Thoracic aorta (tissue), 2 donors: Measurements from ENCODE around the gene GPR107. TPM values are rescaled to one million over a fixed set of nuclear protein-coding genes. Genes with fewer than 3 reads are reported as not detected.

ENCODE experiments used
- ATAC-seq: fragments of 150-250 bp; one replicate; pipeline ENCODE4 v1.8.0; 2017; ENCODE audit warnings: low read depth; ENCODE audit not compliant: insufficient number of reproducible peaks, low FRiP score
- DNase-seq: peaks from one replicate; pipeline ENCODE4 v3.0.0-alpha.2; 2020; ENCODE audit warnings: low spot score
- H3K27ac ChIP-seq, 2 donors: fragments of 200-600 bp; sonication (generic); 1 replicate in 1 of 2; 2 replicates in 1 of 2; pipeline ENCODE4 v1.5.1; 2016; ENCODE audit warnings: mild to moderate bottlenecking in 2 of 2, moderate library complexity in 2 of 2
- H3K27me3 ChIP-seq: fragments of 200-600 bp; sonication (generic); replicated peaks from 2 replicates; pipeline ENCODE4 v1.6.0; 2016; ENCODE audit warnings: mild to moderate bottlenecking; ENCODE audit not compliant: insufficient read depth
- H3K36me3 ChIP-seq: fragments of 200-600 bp; sonication (generic); one replicate; pipeline ENCODE4 v1.5.1; 2016
- H3K4me1 ChIP-seq, 2 donors: fragments of 200-600 bp; sonication (generic); 1 replicate in 1 of 2; 2 replicates in 1 of 2; pipeline versions ENCODE4 v1.5.1 to v1.6.0; 2016; ENCODE audit warnings: low read depth in 2 of 2, mild to moderate bottlenecking in 1 of 2; ENCODE audit not compliant: control insufficient read depth in 1 of 2
- H3K4me3 ChIP-seq: fragments of 200-600 bp; sonication (generic); 2 replicates; pipeline ENCODE4 v1.5.1; 2016; ENCODE audit warnings: mild to moderate bottlenecking
- H3K9me3 ChIP-seq: fragments of 200-600 bp; sonication (generic); 2 replicates; pipeline ENCODE4 v1.5.1; 2016
- total RNA-seq, 2 donors: library from RNA; depleted of rRNA; stranded (reverse); fragments of >200 nt; gene quantifications; one replicate each; pipeline versions ENCODE4 v1.1.0 to v1.2.3, GENCODE V29; 2016
- TF ChIP-seq, protein P1 (sequence below): fragments of 200-600 bp; sonication (generic); IDR thresholded peaks from one replicate; pipeline ENCODE4 v1.5.1; 2019; ENCODE audit warnings: antibody characterized with exemption

The GPR107 gene
- total RNA-seq, 2 donors from 2014 or later: 47.5 to 51.9 TPM

DNA sequence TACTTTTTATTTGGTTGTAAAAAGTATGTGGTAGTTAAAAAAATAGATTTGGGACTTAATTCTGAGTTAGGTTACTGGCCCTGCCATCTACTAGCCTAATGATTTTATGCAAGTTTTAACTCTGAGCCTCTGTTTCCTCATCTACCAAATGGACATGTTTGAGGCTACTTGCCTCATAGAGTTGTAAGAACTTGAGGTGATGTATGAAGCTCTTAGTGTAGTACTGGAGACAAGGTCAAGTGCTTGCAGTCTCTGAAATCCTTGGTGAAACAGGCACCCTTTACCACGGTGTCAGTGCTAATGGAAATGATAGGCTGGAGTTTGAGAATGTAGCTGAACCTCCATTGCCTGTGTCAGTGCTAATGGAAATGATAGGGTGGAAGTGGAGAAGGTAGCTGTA is 15.3 kb downstream of the GPR107 start:
- ATAC-seq: no peak

DNA sequence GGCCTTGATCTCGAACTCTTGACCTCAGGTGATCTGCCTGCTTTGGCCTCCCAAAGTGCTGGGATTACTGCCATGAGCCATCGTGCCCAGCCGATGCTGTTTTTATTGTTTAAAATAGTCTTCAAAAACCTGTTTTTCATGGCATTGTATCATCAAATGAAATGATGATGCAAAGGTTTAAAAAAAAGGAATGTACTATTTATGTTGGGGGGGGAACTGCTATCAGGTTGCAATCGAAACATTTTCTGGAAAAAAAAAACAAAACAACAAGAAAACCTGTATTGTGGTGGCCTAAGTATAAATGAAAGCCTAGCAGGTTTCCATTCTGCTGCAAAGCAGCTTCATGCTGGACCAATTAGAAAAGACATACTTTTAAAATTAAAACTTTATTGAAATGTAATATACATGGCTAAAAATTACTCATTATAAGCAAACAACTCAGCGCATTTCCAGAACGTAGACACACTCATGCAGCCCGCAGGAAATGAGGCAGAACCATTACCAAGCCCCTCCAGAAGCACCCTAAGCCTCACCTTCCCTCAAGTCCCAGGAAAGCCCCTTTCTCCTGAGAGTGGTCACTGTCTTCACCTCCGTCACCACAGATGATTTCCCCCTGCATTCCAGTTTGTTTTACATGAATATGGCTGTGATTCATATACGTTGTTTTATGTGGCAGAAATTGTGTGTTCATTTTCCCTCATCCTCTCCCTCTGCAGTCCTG is 19.0 kb downstream of the GPR107 start:
- Histone ChIP-seq H3K9me3 (no peaks in the 10 kb centered on the region), H3K27me3 (no peaks in the 10 kb centered on the region), H3K27ac (peak overlapping the region; percentile 49 to 55), H3K36me3 (peaks cover 15% of the 10 kb centered on the region), H3K4me1 (peaks cover 31 to 48% of the 10 kb centered on the region in 2 donors), H3K4me3 (no peak overlapping the region)
- ATAC-seq (no peak), DNase-seq (no peak)
- TF ChIP-seq, protein P1, sequence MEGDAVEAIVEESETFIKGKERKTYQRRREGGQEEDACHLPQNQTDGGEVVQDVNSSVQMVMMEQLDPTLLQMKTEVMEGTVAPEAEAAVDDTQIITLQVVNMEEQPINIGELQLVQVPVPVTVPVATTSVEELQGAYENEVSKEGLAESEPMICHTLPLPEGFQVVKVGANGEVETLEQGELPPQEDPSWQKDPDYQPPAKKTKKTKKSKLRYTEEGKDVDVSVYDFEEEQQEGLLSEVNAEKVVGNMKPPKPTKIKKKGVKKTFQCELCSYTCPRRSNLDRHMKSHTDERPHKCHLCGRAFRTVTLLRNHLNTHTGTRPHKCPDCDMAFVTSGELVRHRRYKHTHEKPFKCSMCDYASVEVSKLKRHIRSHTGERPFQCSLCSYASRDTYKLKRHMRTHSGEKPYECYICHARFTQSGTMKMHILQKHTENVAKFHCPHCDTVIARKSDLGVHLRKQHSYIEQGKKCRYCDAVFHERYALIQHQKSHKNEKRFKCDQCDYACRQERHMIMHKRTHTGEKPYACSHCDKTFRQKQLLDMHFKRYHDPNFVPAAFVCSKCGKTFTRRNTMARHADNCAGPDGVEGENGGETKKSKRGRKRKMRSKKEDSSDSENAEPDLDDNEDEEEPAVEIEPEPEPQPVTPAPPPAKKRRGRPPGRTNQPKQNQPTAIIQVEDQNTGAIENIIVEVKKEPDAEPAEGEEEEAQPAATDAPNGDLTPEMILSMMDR: no peak

More for the DNA sequence above, 15.3 kb downstream of the GPR107 start:
- DNase-seq: no peak
- Histone ChIP-seq H3K4me3 (no peak overlapping the region), H3K4me1 (peaks cover 32 to 46% of the 10 kb centered on the region in 2 donors), H3K9me3 (no peaks in the 10 kb centered on the region), H3K36me3 (no peaks in the 10 kb centered on the region), H3K27me3 (no peaks in the 10 kb centered on the region), H3K27ac (peak overlapping the region; percentile 48 to 61)
- TF ChIP-seq, protein P1: no peak

DNA sequence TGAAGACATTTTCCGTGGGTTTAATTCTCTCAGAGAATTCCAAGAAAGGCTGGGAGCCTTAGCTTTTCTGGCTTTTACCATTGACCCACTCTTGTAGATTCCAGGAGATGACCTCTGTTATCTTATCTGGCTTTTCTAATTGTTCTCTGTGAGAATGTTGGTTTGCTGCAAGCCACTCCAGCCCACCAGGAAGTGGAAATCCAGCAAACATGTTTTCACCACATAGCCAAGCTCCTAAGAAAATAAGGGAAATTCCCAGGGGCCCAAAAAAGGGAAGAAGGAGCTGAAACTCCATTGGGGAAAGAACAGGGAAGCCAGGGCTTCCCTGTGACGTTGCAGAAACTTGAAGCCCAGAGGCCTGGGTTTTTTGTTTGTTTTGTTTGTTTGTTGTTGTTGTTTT is 19.7 kb downstream of the GPR107 start:
- H3K36me3 ChIP-seq: peaks cover 20% of the 10 kb centered on the region
- H3K27me3 ChIP-seq: no peaks in the 10 kb centered on the region
- TF ChIP-seq, protein P1: no peak

DNA sequence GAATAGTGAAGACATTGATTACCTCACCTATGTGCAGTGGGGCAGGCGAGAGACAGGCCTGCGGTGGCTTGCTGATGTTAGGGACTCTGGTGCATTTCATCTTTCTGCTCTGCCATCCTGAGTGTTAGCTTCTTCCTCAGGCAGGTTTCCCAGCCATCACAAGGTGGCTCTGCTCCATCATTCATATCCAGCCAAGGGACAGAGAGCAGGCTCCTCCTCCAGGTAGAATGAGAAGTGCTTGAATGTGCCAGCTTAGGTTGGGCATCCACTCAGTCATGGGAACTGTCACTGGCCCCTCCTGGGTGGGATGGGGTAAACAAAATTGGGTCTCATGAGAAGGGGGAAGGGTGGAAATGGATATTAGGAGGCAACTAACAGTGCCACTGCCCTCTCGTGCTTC is 24.8 kb downstream of the GPR107 start:
- Histone ChIP-seq H3K27ac (no peak overlapping the region), H3K4me1 (peaks cover 8 to 15% of the 10 kb centered on the region in 2 donors), H3K9me3 (no peaks in the 10 kb centered on the region), H3K4me3 (no peak overlapping the region), H3K36me3 (peaks cover 43% of the 10 kb centered on the region), H3K27me3 (no peaks in the 10 kb centered on the region)
- TF ChIP-seq, protein P1: no peak
- DNase-seq (no peak), ATAC-seq (no peak)

More for the DNA sequence above, 19.7 kb downstream of the GPR107 start:
- ATAC-seq (no peak), DNase-seq (no peak)
- Histone ChIP-seq H3K4me1 (peaks cover 29 to 41% of the 10 kb centered on the region in 2 donors), H3K9me3 (no peaks in the 10 kb centered on the region), H3K27ac (peak overlapping the region; percentile 49 to 55), H3K4me3 (no peak overlapping the region)

DNA sequence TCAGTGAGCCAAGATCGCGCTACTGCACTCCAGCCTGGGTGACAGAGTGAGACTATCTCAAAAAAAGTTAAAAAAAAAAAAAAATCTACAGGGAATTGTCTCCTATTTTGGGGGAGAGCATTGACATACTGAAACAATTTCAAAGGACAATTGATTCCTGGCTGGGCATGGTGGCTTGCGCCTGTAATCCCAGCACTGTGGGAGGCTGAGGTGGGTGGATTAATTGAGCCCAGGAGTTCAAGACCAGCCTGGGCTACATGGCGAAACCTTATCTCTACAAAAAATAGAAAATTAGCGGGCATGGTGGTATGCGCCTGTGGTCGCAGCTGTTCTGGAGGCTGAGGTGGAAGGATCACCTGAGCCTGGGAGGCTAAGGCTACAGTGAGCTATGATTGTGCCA is 30.6 kb downstream of the GPR107 start:
- Histone ChIP-seq H3K4me1 (no peaks in the 10 kb centered on the region), H3K36me3 (peaks cover 28% of the 10 kb centered on the region), H3K27ac (no peak overlapping the region), H3K27me3 (no peaks in the 10 kb centered on the region), H3K4me3 (no peak overlapping the region), H3K9me3 (no peaks in the 10 kb centered on the region)
- DNase-seq: no peak
- TF ChIP-seq, protein P1: no peak
- ATAC-seq: no peak
